IPS DF 4.7 (cell line): ENCODE measurements around the gene SELENOI.
"Not testable (repeated sequence)": the region's sequence is repeated elsewhere in the genome, so short reads cannot be mapped to it uniquely, and the experiment has no call there.

Source experiments
- DNase-seq: peaks from one replicate; pipeline ENCODE4 v3.0.0-alpha.2; 2013; ENCODE audit warnings: low spot score; ENCODE audit errors: extremely low read depth

The SELENOI gene, protein sequence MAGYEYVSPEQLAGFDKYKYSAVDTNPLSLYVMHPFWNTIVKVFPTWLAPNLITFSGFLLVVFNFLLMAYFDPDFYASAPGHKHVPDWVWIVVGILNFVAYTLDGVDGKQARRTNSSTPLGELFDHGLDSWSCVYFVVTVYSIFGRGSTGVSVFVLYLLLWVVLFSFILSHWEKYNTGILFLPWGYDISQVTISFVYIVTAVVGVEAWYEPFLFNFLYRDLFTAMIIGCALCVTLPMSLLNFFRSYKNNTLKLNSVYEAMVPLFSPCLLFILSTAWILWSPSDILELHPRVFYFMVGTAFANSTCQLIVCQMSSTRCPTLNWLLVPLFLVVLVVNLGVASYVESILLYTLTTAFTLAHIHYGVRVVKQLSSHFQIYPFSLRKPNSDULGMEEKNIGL

GRCh38 chr2:26345545-26346453 is at the start of gene SELENOI:
Gene SELENOI, plus strand, starts transcription at chr2:26346143. Its CDS starts 90 bp downstream, at chr2:26346233.
- peak; percentile 96 for DNase-seq

GRCh38 chr2:26297061-26297460 is 48.9 kb upstream of the SELENOI start:
- DNase-seq, result no peak

DNA sequence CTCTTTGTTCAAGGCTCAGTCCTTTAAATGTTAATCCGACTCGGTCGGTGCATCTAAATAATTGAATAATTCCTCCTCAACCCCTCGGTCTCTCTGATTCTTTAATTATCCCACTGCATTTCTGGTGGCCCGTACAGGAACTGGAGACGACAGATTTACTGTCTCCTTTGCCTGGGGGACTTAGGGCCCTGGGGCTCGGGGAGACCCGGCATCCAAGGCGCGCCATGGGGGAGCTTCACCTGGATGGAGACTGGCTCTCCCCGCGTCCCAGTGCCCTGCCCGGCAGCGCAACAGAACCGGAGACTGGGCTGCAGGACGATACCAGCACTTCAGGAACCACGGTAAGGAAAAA is 47.7 kb upstream of the SELENOI start:
- DNase-seq, result no peak

DNA sequence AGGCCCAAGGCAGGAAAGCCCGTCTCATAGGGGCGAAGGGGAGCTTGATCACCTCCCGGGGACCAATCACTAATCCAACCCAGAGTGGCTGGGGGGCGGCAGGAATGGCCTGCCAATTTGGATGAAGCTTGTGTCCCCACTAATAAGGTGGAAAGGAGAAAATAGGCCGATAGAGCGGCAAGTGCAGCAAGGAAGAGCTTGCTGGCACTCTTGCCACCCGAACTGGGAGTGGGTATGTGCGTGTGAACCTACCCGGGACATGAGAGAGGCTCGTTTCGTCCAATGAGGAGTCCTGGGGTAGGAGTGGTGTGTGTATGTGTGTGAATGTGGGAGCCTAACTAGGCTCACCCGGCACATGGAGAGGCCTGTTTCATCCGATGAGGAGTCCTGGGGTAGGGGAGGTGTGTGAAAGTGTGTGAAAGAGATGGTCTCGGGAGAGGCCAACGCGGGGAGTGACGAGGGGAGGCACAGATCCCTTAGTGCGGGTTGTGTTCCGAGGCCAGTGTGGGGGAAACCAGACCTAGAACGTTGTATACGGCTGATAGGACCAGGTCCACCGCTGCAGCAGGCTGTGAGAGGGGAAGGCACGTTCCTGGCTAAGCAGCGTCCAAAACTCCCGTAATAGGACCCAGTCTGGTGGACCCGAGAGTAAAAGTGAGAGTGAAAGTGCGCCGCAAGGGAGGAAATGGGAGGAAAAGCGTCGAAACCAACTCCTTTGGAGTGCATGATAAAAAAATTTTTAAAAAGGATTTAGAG is 47.1 kb upstream of the SELENOI start:
- no peak for DNase-seq

- DNase-seq, result no peak
These were observed 46.4 kb upstream of the SELENOI start for GRCh38 chr2:26299471-26300101.

- no peak for DNase-seq
These were observed 45.6 kb upstream of the SELENOI start for GRCh38 chr2:26300234-26300925.

DNA sequence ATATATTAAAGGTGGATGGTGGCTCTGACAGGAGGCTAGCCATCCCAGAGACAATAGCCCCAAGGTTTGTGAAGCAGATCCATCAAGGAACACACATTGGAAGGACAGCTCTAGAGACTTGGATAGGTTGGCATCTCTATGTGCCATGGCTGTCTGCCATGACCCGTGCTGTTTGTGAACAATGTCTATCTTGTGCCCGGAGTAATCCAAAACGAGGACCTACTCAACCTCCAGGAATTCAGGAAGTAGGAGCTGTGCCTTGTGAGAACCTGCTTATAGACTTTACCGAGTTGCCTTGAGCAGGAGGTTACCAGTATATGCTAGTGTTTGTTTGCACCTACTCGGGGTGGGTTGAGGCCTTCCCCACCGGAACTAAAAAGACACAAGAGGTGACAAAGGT is 43.1 kb upstream of the SELENOI start:
- no peak for DNase-seq

DNA sequence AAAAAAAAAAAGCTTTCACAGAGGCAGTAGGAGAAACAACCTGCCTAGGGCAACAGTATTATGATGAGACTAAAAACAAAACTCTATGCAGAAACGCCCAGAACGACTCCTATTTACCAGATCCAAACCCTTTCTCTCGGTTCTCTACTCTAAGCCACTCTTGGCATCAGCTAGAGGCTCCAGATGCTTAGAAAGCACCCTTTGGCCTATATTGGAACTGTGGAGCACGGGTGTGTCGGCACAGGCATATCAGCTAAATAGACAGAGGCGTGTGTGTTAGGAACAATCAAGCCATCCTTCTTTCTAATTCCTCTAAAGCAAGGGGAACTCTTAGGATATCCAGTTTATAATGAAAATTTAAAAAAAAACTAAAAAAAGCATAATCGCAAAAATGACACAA is 40.8 kb upstream of the SELENOI start:
- not testable (repeated sequence) for DNase-seq

DNA sequence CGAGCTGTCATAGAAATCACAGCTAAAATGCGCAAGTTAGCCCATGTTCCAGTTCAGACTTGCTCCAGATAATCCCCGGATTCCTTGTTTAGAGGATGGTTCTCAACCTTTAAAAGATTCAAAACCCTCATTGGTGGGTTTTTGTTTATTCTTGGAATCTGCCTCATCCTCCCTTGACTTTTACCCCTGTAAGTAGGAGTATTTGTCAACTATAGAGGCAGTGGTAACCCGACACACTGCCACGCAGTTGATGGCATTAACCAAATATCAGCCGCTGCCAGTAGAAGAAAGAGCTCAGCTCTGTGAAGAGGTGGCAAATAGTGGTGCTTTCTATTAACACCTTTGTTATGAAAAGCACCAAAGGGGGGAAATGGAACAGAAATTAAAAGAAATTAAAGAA is 40.4 kb upstream of the SELENOI start:
- DNase-seq, result no peak

GRCh38 chr2:26309921-26310320 is 36.0 kb upstream of the SELENOI start:
- no peak for DNase-seq

GRCh38 chr2:26312471-26312870 is 33.5 kb upstream of the SELENOI start:
- DNase-seq, result no peak

DNA sequence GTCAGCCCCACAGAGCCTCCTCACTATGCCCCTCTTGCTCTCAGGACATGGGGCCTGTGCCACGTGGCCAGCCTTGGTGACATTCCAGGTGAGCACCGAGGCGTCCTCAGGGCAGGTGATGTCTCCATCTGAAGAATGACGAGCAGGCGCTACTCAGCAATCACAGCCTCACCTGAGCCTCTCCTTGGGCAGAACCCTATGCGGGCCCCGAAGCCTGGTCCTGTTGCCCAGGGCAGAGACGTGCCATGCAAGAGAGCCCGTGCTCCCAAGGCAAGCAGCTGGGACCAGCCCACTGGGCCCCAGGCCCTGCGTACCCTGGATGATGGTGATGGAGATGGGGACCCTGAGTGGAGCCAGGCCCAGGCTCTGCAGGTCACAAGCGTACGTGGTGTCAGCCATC is 32.5 kb upstream of the SELENOI start:
- DNase-seq, result no peak

DNA sequence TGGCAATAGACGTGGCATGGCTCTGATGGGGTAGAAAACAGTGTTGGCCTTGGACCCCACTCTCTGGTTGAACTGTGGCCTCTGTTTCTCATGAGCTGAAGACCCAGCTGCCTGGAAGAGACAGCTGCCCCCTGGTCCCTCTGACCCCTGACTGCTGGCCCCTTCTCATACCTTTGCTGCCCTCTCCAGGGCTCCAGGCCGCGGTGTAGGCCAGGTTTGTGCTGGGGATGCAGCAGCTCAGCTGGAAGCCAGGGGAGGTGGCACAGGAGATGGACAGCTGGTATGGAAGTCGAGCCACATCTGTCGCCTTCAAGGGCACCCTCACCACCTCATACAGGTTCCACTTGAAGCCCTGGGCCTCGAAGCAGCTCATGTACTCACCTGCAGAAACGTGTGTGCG is 31.7 kb upstream of the SELENOI start:
- no peak for DNase-seq

DNA sequence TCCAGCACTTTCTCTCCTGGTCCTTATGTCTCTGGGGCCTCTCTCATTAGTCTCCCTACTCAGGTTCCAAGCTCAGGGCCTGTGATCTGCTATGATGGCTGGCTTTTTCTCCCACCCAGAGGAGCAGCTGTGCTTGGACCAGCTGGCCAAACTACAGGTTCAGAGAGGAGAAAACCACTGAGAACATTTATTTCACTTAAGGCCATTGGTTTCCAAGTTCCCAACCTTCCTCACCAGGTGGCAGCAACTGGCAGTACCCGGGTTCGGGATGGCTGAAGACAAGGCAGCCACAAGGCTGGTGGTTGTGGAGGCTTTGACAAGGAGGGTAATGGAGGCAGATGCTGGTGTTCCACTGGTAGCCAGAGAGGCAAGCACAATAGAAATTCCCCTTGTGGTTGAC is 29.9 kb upstream of the SELENOI start:
- no peak for DNase-seq

- no peak for DNase-seq
These were observed 29.1 kb upstream of the SELENOI start for GRCh38 chr2:26316845-26317244.

DNA sequence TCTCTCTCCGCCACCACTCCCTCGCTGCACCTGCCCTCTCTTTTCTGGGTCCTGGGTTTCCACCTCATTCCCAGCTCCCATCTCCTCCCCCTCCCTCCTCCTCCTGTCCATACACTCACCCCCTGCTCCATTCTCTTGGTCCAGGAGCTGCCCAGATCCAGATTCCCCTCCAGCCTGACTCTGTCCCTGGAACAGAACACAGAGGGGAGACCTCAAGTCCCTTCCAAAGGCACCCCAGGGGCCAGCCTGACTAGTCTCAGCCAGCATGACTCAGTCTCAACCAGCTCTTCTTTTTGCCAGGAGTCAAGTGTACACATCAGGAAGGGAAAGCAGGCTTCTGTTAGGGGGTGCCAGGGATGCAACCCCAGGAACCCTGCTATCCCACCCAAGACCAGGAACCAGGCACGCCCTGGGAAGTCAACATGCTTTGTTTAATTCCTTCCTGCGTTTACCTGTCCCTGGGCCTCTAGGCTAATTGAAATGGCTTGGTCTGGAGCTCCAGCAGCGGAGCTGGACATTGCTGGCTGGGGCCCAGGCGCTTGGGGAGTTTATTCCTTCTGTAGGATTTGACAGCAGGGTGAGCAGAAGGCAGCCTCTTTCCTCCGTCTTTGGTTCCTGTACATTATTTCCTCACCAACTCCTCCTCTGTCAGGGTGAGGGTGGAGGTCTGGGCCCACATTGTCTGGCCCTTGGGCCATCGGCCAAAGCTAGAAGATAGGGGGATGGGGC is 28.4 kb upstream of the SELENOI start:
- DNase-seq, result no peak

DNA sequence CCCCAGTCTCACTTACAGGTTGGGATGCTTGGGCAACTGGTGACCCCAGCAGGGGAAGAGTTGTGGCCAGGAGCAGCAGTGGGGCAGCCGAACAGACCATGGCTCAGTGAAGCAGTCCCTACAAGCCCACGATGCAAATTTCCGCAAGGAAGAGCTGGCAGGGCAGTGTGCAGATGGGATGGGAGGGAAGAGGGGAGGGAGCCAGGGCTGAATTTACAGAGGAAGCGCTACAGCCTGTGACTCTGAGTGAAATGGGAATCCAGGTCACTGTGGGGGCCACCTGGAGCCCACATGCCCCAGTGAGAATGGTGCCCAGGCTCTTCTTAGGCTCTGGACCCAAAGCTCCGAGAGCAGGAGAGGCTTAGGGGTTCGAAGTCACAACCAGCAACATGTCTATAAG is 27.0 kb upstream of the SELENOI start:
- DNase-seq, result no peak

DNA sequence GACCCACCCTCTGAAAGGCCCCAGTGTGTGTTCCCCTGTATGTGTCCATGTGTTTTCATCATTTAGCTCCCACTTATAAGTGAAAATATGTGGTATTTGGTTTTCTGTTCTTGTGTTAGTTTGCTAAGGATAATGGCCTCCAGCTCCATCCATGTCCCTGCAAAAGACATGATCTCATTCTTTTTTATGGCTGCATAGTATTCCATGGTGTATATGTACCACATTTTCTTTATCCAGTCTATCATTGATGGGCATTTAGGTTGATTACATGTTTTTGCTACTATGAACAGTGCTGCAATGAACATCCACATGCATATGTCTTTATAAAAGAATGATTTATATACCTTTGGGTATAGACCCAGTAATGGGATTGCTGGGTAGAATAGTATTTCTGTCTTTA is 21.5 kb upstream of the SELENOI start:
- DNase-seq, result not testable (repeated sequence)

- DNase-seq, result no peak
These were observed 21.0 kb upstream of the SELENOI start for GRCh38 chr2:26324903-26325302.

- DNase-seq, result no peak
These were observed 20.1 kb upstream of the SELENOI start for GRCh38 chr2:26325851-26326250.
